HG03280 (cell line): ENCODE measurements around the gene ATP8B2.
"Not testable (repeated sequence)": the region's sequence is repeated elsewhere in the genome, so short reads cannot be mapped to it uniquely, and the experiment has no call there.

ENCODE experiments used
- ATAC-seq: cut with Tn5 transposase; IDR thresholded peaks from one replicate; pipeline ENCODE4 v1.9.1; 2021; ENCODE audit warnings: mild to moderate bottlenecking, moderate library complexity; ENCODE audit not compliant: unreplicated experiment

Gene ATP8B2

GRCh38 chr1:154344977-154345837 lies 19.9 kb downstream of the ATP8B2 start:
- no peak for ATAC-seq

- no peak for ATAC-seq
Observed at GRCh38 chr1:154346276-154346917, 21.1 kb downstream of the ATP8B2 start.

GRCh38 chr1:154347961-154348360 lies 22.6 kb downstream of the ATP8B2 start:
- no peak for ATAC-seq

GRCh38 chr1:154348429-154349076 lies 23.2 kb downstream of the ATP8B2 start:
- ATAC-seq = no peak

- ATAC-seq = no peak
Observed at GRCh38 chr1:154349121-154349520, 23.8 kb downstream of the ATP8B2 start.

GRCh38 chr1:154350383-154350782 lies 25.1 kb downstream of the ATP8B2 start:
- ATAC-seq = no peak

- ATAC-seq = no peak
Observed at GRCh38 chr1:154351363-154352068, 26.2 kb downstream of the ATP8B2 start.

GRCh38 chr1:154352245-154352580 lies 26.9 kb downstream of the ATP8B2 start:
- no peak for ATAC-seq

- no peak for ATAC-seq
Observed at GRCh38 chr1:154352581-154353459, 27.5 kb downstream of the ATP8B2 start.

- ATAC-seq = no peak
Observed at GRCh38 chr1:154353460-154353904, 28.2 kb downstream of the ATP8B2 start.

- no peak for ATAC-seq
Observed at GRCh38 chr1:154353966-154354365, 28.6 kb downstream of the ATP8B2 start.

GRCh38 chr1:154358519-154358918 lies 33.2 kb downstream of the ATP8B2 start:
- ATAC-seq = no peak

GRCh38 chr1:154360288-154360687 lies 35.0 kb downstream of the ATP8B2 start:
- no peak for ATAC-seq

GRCh38 chr1:154360881-154361280 lies 35.6 kb downstream of the ATP8B2 start:
- not testable (repeated sequence) for ATAC-seq

GRCh38 chr1:154361357-154361756 lies 36.0 kb downstream of the ATP8B2 start:
- no peak for ATAC-seq

- ATAC-seq = no peak
Observed at GRCh38 chr1:154371436-154371835, 46.1 kb downstream of the ATP8B2 start.

- not testable (repeated sequence) for ATAC-seq
Observed at GRCh38 chr1:154373777-154374357, 48.5 kb downstream of the ATP8B2 start.

- ATAC-seq = no peak
Observed at GRCh38 chr1:154379301-154379700, 54.0 kb downstream of the ATP8B2 start.

- ATAC-seq = no peak
Observed at GRCh38 chr1:154384650-154385489, 59.5 kb downstream of the ATP8B2 start.
